CD14-positive monocyte (primary cell): Measurements from ENCODE around the gene ELMO1. TPM values are rescaled to one million over a fixed set of nuclear protein-coding genes. Genes with fewer than 3 reads are reported as not detected.
A peak's percentile ranks its signal among the peaks of the same experiment; 100 is the strongest.

ENCODE experiments used
- DNase-seq, 3 donors: peaks; one replicate each; pipeline ENCODE4 v3.0.0-alpha.2; 2011 to 2022
- H2AFZ ChIP-seq: 2 replicates; pipeline ENCODE4 v1.6.0; 2012; ENCODE audit warnings: mild to moderate bottlenecking, low read depth, low read length, inconsistent platforms; ENCODE audit not compliant: insufficient read depth, poor library complexity, severe bottlenecking
- H3K27ac ChIP-seq, 2 donors: 1 replicate in 1 of 2; 2 replicates in 1 of 2; pipeline ENCODE4 v1.5.1; 2012 to 2013; ENCODE audit warnings: low read length in 2 of 2, control low read depth in 1 of 2, inconsistent platforms in 1 of 2, low read depth in 1 of 2, mild to moderate bottlenecking in 1 of 2
- H3K27me3 ChIP-seq, 2 donors: one replicate each; pipeline versions ENCODE4 v1.6.0 to v1.6.1; 2011 to 2013; ENCODE audit warnings: low read length in 2 of 2; ENCODE audit not compliant: control insufficient read depth in 2 of 2, insufficient read depth in 2 of 2
- H3K36me3 ChIP-seq, 2 donors: replicated peaks in 1 of 2; 1 replicate in 1 of 2; 2 replicates in 1 of 2; pipeline versions ENCODE4 v1.5.1 to v1.6.1; 2012 to 2013; ENCODE audit warnings: low read length in 2 of 2, control low read depth in 1 of 2, inconsistent platforms in 1 of 2, mild to moderate bottlenecking in 1 of 2; ENCODE audit not compliant: insufficient read depth in 2 of 2, control insufficient read depth in 1 of 2
- H3K4me1 ChIP-seq, 2 donors: 1 replicate in 1 of 2; 2 replicates in 1 of 2; pipeline versions ENCODE4 v1.5.1 to v1.6.1; 2012 to 2013; ENCODE audit warnings: low read length in 2 of 2, control low read depth in 1 of 2, inconsistent platforms in 1 of 2, mild to moderate bottlenecking in 1 of 2, moderate library complexity in 1 of 2; ENCODE audit not compliant: insufficient read depth in 2 of 2, control insufficient read depth in 1 of 2
- H3K4me2 ChIP-seq: replicated peaks from 2 replicates; pipeline ENCODE3; 2012; ENCODE audit warnings: low read length, moderate library complexity, mild to moderate bottlenecking; ENCODE audit not compliant: poor library complexity, severe bottlenecking; ENCODE audit errors: extremely low read depth
- H3K4me3 ChIP-seq, 3 experiments: fragments of 200-600 bp in 1 of 3; sonication (generic) in 1 of 3; replicated peaks in 1 of 3; 1 replicate in 2 of 3; 2 replicates in 1 of 3; pipeline ENCODE4 v1.5.1; 2011 to 2013; ENCODE audit warnings: low read length in 3 of 3, mild to moderate bottlenecking in 3 of 3, control low read depth in 2 of 3, low read depth in 2 of 3, inconsistent platforms in 1 of 3, moderate library complexity in 1 of 3
- H3K79me2 ChIP-seq: 2 replicates; pipeline ENCODE4 v1.6.0; 2012; ENCODE audit warnings: mild to moderate bottlenecking, control low read depth, inconsistent platforms, low read length, moderate library complexity; ENCODE audit not compliant: insufficient read depth
- H3K9ac ChIP-seq: 2 replicates; pipeline ENCODE4 v1.6.0; 2017; ENCODE audit warnings: low read length, mild to moderate bottlenecking; ENCODE audit not compliant: insufficient read depth, poor library complexity, severe bottlenecking
- H3K9me3 ChIP-seq, 2 donors: replicated peaks in 1 of 2; 1 replicate in 1 of 2; 2 replicates in 1 of 2; pipeline versions ENCODE4 v1.5.1 to v1.6.1; 2012 to 2013; ENCODE audit warnings: low read length in 2 of 2, control low read depth in 1 of 2; ENCODE audit not compliant: control insufficient read depth in 1 of 2, insufficient read depth in 1 of 2
- H4K20me1 ChIP-seq: 2 replicates; pipeline ENCODE4 v1.6.0; 2012; ENCODE audit warnings: mild to moderate bottlenecking, low read length, control low read depth, moderate library complexity; ENCODE audit not compliant: insufficient read depth
- H3K27ac Mint-ChIP-seq, 7 donors: one replicate each; pipeline ENCODE4 v1.8.0; 2020; ENCODE audit warnings: mild to moderate bottlenecking in 7 of 7, mixed read lengths in 7 of 7, moderate library complexity in 6 of 7, inconsistent platforms in 2 of 7
- H3K27me3 Mint-ChIP-seq, 3 donors: one replicate each; pipeline ENCODE4 v1.8.0; 2021 to 2022; ENCODE audit warnings: low read depth in 3 of 3, mild to moderate bottlenecking in 3 of 3, mixed read lengths in 3 of 3, moderate library complexity in 3 of 3, inconsistent platforms in 1 of 3
- H3K36me3 Mint-ChIP-seq, 2 donors: one replicate each; pipeline ENCODE4 v1.8.0; 2020; ENCODE audit warnings: mixed read lengths in 2 of 2, inconsistent platforms in 1 of 2, mild to moderate bottlenecking in 1 of 2
- H3K4me1 Mint-ChIP-seq: one replicate; pipeline ENCODE4 v1.8.0; 2020; ENCODE audit warnings: mild to moderate bottlenecking, mixed read lengths
- H3K4me3 Mint-ChIP-seq, 2 donors: one replicate each; pipeline ENCODE4 v1.8.0; 2020; ENCODE audit warnings: mild to moderate bottlenecking in 2 of 2, mixed read lengths in 2 of 2, moderate library complexity in 1 of 2
- H3K9me3 Mint-ChIP-seq, 7 donors: one replicate each; pipeline ENCODE4 v1.8.0; 2020 to 2022; ENCODE audit warnings: mixed read lengths in 7 of 7, mild to moderate bottlenecking in 6 of 7, moderate library complexity in 6 of 7, inconsistent platforms in 2 of 7
- WGBS: methylation state at CpG from one replicate; pipeline ENCODE4 v1.1.5; 2013; ENCODE audit warnings: missing lambda C conversion rate; ENCODE audit not compliant: insufficient coverage; 5-methylcytosine and 5-hydroxymethylcytosine counted together
- intact Hi-C, 2 donors: fragments of 100-400 bp; cut with micrococcal nuclease; formaldehyde crosslinking; loops; one replicate each; pipeline versions ENCODE4 v1.15.0 to v1.15.1; 2023
- polyA plus RNA-seq, 3 donors: library from polyadenylated mRNA; depleted of rRNA in 1 of 3; unstranded in 2 of 3; stranded (reverse) in 1 of 3; fragments of 300-500 nt in 2 of 3; fragments of >200 nt in 1 of 3; fragmentation: Illumina TruSeq in 2 of 3; gene quantifications; 1 replicate in 2 of 3; 2 replicates in 1 of 3; pipeline ENCODE4 v1.2.3, GENCODE V29; 2012 to 2021
- TF ChIP-seq, protein P1 (sequence below): fragments of 200-600 bp; IDR thresholded peaks from one replicate; pipeline ENCODE4 v1.8.0; 2022; ENCODE audit warnings: antibody characterized with exemption, mild to moderate bottlenecking

Gene ELMO1
- polyA plus RNA-seq, 3 donors, result 46.6 to 50.2 (median 46.7) TPM

DNA sequence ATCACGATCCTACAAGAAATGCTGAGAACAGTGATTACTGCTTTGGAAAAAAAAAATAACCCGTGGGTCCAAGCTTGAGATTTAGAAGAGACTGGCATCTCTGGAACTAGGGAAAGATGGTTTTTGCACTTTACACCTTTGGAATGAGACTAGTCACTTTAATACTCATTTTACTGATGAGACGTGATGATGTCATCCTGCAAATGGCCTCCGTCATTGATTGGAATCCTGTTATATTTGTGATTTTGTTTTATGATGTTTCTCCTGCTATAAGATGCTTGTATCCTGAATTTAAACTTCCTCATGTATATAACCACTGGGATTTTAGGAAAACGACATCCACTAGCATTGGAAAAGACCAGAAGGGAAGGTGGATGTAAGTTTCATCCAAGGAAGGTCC, 363.1 kb downstream of the ELMO1 start:
- peaks cover 44% of the 10 kb centered on the region for H4K20me1 ChIP-seq
- Mint-ChIP-seq H3K27ac (peak overlapping the region in 1 of 7 donors; percentile 23), H3K4me1 (peaks cover 7% of the 10 kb centered on the region), H3K27me3 (no peaks in the 10 kb centered on the region), H3K4me3 (no peak overlapping the region), H3K36me3 (peaks cover 34 to 46% of the 10 kb centered on the region in 2 donors), H3K9me3 (no peaks in the 10 kb centered on the region)
- H3K4me1 ChIP-seq, result no peaks in the 10 kb centered on the region
- WGBS, result 100% methylated on average over 2 of the region's 5 CpGs
- H3K4me3 ChIP-seq, result no peak overlapping the region
- no peak overlapping the region for H3K27ac ChIP-seq
- peaks cover 0 to 55% of the 10 kb centered on the region in 2 donors for H3K36me3 ChIP-seq
- H3K9me3 ChIP-seq, result no peaks in the 10 kb centered on the region
- H3K9ac ChIP-seq, result no peak overlapping the region
- H3K27me3 ChIP-seq, result no peaks in the 10 kb centered on the region
- no peak for DNase-seq
- no peaks in the 10 kb centered on the region for H3K79me2 ChIP-seq
- H2AFZ ChIP-seq, result no peak overlapping the region
- TF ChIP-seq, protein P1, sequence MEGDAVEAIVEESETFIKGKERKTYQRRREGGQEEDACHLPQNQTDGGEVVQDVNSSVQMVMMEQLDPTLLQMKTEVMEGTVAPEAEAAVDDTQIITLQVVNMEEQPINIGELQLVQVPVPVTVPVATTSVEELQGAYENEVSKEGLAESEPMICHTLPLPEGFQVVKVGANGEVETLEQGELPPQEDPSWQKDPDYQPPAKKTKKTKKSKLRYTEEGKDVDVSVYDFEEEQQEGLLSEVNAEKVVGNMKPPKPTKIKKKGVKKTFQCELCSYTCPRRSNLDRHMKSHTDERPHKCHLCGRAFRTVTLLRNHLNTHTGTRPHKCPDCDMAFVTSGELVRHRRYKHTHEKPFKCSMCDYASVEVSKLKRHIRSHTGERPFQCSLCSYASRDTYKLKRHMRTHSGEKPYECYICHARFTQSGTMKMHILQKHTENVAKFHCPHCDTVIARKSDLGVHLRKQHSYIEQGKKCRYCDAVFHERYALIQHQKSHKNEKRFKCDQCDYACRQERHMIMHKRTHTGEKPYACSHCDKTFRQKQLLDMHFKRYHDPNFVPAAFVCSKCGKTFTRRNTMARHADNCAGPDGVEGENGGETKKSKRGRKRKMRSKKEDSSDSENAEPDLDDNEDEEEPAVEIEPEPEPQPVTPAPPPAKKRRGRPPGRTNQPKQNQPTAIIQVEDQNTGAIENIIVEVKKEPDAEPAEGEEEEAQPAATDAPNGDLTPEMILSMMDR, result no peak
- intact Hi-C loops, result no loop called here
- no peak overlapping the region for H3K4me2 ChIP-seq

DNA sequence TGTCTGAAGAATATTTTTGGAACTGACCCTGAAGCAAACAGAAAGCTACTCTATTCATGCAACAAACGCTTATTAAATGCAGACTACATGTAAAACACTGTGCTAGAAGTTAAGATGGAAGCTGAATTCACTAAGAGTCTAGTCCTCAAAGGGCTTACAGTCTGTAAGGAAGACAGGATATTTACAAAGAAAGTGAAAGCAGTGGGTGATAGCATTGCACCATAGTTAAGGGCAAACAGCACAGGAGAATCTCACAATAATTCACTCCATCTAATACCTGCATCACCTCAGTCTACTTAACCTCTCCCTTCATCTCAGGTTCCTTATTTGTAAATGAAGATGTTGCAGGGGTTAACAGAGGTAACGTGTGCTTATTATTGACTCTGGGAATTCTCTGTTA, 364.4 kb downstream of the ELMO1 start:
- intact Hi-C loops, result no loop called here
- H3K27ac Mint-ChIP-seq, result no peak overlapping the region
- peaks cover 0 to 48% of the 10 kb centered on the region in 2 donors for H3K36me3 ChIP-seq

More for the DNA sequence above, 364.4 kb downstream of the ELMO1 start:
- no peak for DNase-seq
- Histone ChIP-seq H3K27ac (peak overlapping the region in 1 of 2 donors; percentile 50), H3K27me3 (no peaks in the 10 kb centered on the region), H4K20me1 (peaks cover 46% of the 10 kb centered on the region), H3K9ac (no peak overlapping the region), H3K9me3 (no peaks in the 10 kb centered on the region), H3K4me2 (no peak overlapping the region), H3K79me2 (no peaks in the 10 kb centered on the region), H2AFZ (no peak overlapping the region), H3K4me1 (no peaks in the 10 kb centered on the region), H3K4me3 (no peak overlapping the region)
- H3K9me3 Mint-ChIP-seq, result no peaks in the 10 kb centered on the region
- no peaks in the 10 kb centered on the region for H3K27me3 Mint-ChIP-seq
- WGBS, result 80% methylated on average over 1 of the region's 2 CpGs
- TF ChIP-seq, protein P1, result no peak
- H3K4me3 Mint-ChIP-seq, result no peak overlapping the region
- peaks cover 7% of the 10 kb centered on the region for H3K4me1 Mint-ChIP-seq
- peaks cover 37 to 51% of the 10 kb centered on the region in 2 donors for H3K36me3 Mint-ChIP-seq
